ENCODE results near the gene GAK. TPM values are rescaled to one million over a fixed set of nuclear protein-coding genes. Genes with fewer than 3 reads are reported as not detected.
"Not testable (repeated sequence)": the region's sequence is repeated elsewhere in the genome, so short reads cannot be mapped to it uniquely, and the experiment has no call there.

The GAK gene
- 10 to 100 TPM; 38.1 to 43.2 TPM for total RNA-seq
- long read RNA-seq, full-length matches to known transcripts, result 7 of 39 reads
- long read RNA-seq, partial matches to known transcripts, result 18 of 39 reads
- long read RNA-seq, other reads (novel, unspliced or antisense), result 14 of 39 reads

GRCh38 chr4:931960-932712, at the start of gene GAK, which contains the start of gene TMEM175:
GAK (minus strand) TSS chr4:932316; CDS start chr4:932187, 129 bp downstream.
TMEM175 (plus strand) TSS chr4:932460; CDS start chr4:947740, 15,280 bp downstream.
- intact Hi-C loops (cut with DNase I), result loop anchor here in 1 of 2 donors (5.0 kb wide), 1 partner anchor 40 kb away; the partner anchor contains the start of gene DGKQ
- peak; percentile 99 to 100 for ATAC-seq
- DNase-seq, result peak; percentile 97

DNA sequence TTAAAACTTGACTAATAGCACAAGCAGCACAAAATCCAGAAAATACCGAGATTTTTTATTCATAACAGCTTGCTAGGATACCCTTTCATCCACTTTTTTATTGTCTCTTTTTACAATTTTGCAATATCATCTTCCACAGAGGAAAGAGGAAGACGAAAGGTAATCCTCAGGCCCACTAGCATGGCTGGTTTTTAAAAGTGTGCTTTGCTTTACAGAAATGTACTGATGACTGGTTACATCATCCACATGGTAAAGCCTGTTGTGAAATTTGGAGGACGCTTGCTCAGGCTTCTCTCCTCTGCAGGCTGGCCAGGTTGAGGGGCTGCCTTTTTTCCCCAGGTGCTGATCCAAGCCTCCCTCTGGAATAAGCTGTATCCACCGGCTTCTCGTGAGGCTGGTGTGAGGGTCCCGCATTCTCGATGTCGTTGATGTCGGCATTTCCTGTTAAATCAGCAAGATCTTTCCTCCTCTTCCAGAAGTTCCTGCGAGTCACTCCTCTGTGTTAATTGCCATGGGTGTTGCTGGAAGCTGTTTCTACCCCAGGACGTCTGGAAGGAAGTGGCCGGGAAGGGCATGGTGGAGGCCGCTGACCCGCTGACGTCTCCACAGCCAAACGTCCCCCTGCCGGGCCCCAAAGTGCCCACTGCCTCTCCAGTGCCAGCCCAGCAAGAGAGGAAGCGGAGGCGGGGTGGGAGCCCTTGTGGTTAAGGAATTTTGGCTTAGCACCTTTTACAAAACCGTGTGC, 47.0 kb upstream of the GAK start:
- ATAC-seq (no peak), DNase-seq (no peak)
- intact Hi-C loops (cut with DNase I), result no loop called here

DNA sequence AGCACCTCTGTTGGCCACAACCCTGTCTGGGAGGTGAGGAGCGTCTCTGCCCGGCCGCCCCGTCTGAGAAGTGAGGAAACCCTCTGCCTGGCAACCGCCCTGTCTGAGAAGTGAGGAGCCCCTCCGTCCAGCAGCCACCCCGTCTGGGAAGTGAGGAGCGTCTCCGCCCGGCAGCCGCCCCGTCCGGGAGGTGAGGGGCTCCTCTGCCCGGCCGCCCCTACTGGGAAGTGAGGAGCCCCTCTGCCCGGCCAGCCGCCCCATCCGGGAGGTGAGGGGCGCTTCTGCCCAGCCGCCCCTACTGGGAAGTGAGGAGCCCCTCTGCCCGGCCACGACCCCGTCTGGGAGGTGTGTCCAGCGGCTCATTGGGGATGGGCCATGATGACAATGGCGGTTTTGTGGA, 43.9 kb upstream of the GAK start:
- ATAC-seq; DNase-seq; intact Hi-C loops (cut with DNase I): not testable (repeated sequence)

- intact Hi-C loops (cut with DNase I), result loop anchor here in 1 of 2 donors (5.0 kb wide), 1 partner anchor 42 kb away; the partner anchor contains the start of genes GAK and TMEM175
- ATAC-seq (no peak), DNase-seq (no peak)
Observed at GRCh38 chr4:974668-975067, 42.6 kb upstream of the GAK start.

DNA sequence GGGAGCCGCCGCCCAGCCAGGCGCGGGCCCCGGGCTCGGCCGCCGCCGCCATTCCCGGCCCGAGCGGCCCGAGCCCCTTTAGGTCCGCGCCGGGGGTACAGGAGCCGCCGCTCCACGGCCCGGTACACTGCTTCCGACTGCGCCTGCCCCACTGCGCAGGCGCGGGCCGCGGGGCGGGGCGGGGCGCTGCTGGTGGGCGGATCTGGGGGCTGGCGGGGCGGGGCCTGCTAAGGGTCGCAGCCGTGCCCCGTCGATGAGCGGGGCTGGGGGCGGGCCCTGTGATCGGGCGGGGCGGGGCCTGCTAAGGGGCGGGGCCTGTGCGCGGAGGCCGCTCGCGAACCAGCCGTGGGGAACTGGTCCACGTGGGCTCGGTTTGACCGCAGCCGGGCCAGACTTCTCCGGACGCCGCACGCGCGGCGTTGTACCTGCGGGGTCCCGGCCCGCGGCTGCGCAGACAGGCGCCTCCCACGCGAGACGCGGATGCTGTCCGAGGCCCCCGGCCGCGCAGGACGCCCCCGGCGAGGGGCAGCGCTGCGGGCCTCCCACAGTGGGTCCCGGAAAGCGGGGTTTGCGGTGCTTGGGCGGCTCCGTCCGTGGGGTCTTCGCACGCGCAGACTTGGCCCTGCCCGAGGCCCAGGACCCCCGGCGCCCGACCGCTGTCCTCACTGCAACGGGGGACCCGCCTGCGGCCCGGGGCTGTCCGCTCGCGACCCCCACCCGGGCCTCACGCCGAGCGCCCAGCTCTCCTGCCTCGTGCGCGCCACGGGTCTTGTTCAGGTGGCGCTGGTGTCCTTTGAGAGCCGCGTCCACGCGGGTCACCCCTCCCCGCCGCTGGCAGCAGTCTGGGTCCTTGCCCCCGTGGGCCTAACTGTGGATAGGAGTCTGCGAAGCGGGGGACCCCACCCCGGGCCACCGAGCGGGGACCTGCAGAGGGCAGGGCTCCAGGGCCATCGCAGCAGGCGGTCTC, 41.6 kb upstream of the GAK start, which contains the start of gene DGKQ:
Gene DGKQ, minus strand, starts transcription at position 139 of the 967 bp plus-strand sequence. Its CDS starts 87 bp downstream, at position 52.
- intact Hi-C loops (cut with DNase I), result loop anchor here in 1 of 2 donors (5.0 kb wide), 1 partner anchor 41 kb away; the partner anchor contains the start of genes GAK and TMEM175
- DNase-seq, result peak; percentile 90
- ATAC-seq, result peak; percentile 97 to 99

- ATAC-seq, result peak; percentile 10 to 26
- intact Hi-C loops (cut with DNase I), result loop anchor here in 1 of 2 donors (5.0 kb wide), 1 partner anchor 41 kb away; the partner anchor contains the start of genes GAK and TMEM175
- peak; percentile 52 for DNase-seq
Observed at GRCh38 chr4:972651-973424, 40.7 kb upstream of the GAK start.

GRCh38 chr4:971666-972500, 39.8 kb upstream of the GAK start:
- DNase-seq (no peak), ATAC-seq (no peak)
- intact Hi-C loops (cut with DNase I), result loop anchor here in 1 of 2 donors (5.0 kb wide), 1 partner anchor 40 kb away; the partner anchor contains the start of genes GAK and TMEM175

GRCh38 chr4:970854-971520, 38.9 kb upstream of the GAK start:
- intact Hi-C loops (cut with DNase I), result loop anchor here in 1 of 2 donors (5.0 kb wide), 1 partner anchor 39 kb away; the partner anchor contains the start of genes GAK and TMEM175
- no peak for ATAC-seq
- DNase-seq, result no peak

- intact Hi-C loops (cut with DNase I), result loop anchor here in 1 of 2 donors (5.0 kb wide), 1 partner anchor 38 kb away; the partner anchor contains the start of genes GAK and TMEM175
- ATAC-seq, result no peak
- no peak for DNase-seq
Observed at GRCh38 chr4:970046-970745, 38.1 kb upstream of the GAK start.

- ATAC-seq (no peak), DNase-seq (no peak)
- intact Hi-C loops (cut with DNase I), result no loop called here
Observed at GRCh38 chr4:968621-969394, 36.7 kb upstream of the GAK start.

DNA sequence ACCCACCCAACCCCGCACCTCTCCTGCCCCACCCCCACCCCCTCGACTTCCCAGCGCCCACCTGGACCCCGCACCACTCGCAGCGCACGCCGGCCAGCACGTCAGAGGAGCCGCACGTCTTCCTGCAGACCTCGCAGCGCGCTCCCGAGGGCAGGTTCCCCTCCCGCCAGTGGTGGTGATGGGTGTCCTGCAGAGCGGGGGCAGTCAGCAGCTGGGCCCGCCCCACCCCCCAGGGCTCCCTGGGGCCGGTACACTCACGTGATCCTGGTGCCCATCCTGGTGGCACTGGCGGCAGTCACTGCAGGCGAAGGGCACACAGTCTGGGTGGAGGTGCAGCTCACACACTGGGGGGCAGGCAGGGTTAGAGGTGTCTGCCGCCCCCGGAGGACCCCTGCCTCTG, 36.1 kb upstream of the GAK start:
- intact Hi-C loops (cut with DNase I), result no loop called here
- DNase-seq (no peak), ATAC-seq (no peak)

DNA sequence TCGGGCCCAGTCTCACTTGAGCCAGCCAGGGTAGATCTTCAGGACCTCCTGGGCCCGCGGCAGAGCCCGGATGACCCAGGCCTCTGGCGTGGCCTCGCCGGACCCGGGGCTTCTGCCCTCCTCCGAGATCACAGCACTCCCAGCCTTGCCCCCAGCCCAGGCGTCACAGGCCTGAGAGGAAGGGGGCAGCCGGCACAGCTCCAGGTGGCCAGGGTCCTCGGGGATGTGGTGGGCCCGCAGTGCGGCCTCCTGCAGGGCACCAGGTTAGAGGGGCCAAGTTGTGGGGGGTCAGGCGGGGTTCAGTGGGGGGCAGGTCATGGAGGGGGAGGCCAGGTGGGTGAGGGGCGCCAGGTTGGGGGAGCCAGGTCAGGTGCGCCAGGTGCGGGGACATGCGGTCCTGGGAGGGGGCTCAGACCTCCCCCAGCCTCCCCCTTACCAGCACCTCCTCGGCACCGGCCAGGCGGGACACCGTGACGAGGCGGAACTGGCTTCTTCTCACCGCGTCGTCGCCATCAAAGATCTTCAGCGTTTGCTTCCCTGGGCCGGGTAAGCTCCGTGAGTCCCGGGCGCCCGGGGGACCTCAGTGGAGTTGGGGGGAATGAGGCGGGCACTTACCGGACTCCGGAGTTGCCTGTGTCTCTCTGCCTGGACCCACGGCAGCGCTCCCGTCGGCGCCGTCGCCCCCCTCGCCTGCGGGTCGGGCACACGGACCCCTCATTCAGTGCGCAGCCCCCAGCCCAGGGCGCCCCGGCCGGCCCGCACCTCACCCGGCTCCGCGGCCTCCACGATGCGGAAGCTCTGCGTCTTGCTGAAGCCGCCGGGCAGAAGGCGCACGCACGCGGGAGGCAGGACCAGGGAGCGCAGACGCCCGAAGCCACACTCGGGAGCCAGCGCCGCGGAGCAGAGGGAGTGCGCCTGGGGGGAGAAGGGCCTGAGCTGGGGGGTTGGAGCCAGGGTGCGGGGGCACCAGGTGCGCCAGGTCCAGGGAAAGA, 35.3 kb upstream of the GAK start:
- no peak for ATAC-seq
- no peak for DNase-seq
- intact Hi-C loops (cut with DNase I), result no loop called here

GRCh38 chr4:966266-967112, 34.4 kb upstream of the GAK start:
- no peak for DNase-seq
- intact Hi-C loops (cut with DNase I), result no loop called here
- ATAC-seq, result no peak

Measured in left cardiac atrium (tissue), 4 donors.